GM23338 (cell line): ENCODE data around the gene PLEKHH3.

Experiments used
- CREB1 ChIP-seq: fragments of 250-450 bp; sonication (Bioruptor Pico); IDR thresholded peaks from 2 replicates; pipeline ENCODE4 v1.5.0; 2020; ENCODE audit warnings: low read depth, mild to moderate bottlenecking, moderate library complexity
- EZH2 ChIP-seq: fragments of 200-600 bp; sonication (generic); IDR thresholded peaks from one replicate; pipeline ENCODE4 v1.8.0; 2017; ENCODE audit warnings: antibody characterized with exemption, mild to moderate bottlenecking, low read depth; ENCODE audit not compliant: unreplicated experiment
- JUNB ChIP-seq: IDR thresholded peaks from one replicate; pipeline ENCODE4 v1.6.1; 2016; ENCODE audit warnings: antibody characterized with exemption; ENCODE audit not compliant: unreplicated experiment
- REST ChIP-seq: IDR thresholded peaks from one replicate; pipeline ENCODE4 v1.6.1; 2018; ENCODE audit warnings: antibody characterized with exemption; ENCODE audit not compliant: unreplicated experiment
- STAT1 ChIP-seq: IDR thresholded peaks from one replicate; pipeline ENCODE4 v1.6.1; 2016; ENCODE audit warnings: antibody characterized with exemption; ENCODE audit not compliant: unreplicated experiment
- TF ChIP-seq, protein P1 (sequence below), 2 experiments: fragments of 200-600 bp in 1 of 2; sonication (generic) in 1 of 2; conservative IDR thresholded peaks; 2 replicates each; pipeline versions ENCODE4 v1.5.1 to v1.6.1; 2016 to 2017; ENCODE audit warnings: antibody characterized with exemption in 2 of 2, low read depth in 2 of 2, mild to moderate bottlenecking in 2 of 2, moderate library complexity in 1 of 2

DNA sequence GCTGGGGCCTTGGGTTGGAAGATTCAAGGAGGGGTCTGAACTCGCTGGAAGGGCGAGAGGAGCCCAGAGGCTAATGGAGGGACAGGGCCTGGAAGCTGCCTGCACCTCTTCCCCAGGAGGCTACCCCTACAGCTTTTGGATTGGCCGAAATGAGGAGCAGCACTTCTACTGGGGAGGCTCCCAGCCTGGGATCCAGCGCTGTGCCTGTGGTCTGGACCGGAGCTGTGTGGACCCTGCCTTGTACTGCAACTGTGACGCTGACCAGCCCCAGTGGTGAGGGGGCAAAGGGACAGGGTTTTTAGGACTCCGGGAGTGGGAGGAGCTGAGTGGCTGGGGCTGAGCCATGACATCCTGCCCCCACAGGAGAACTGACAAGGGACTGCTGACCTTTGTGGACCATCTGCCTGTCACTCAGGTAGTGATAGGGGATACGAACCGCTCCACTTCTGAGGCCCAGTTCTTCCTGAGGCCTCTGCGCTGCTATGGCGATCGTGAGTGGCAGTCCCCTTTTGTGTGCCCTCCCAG is 14.3 kb upstream of the PLEKHH3 start:
- TF ChIP-seq, protein P1, sequence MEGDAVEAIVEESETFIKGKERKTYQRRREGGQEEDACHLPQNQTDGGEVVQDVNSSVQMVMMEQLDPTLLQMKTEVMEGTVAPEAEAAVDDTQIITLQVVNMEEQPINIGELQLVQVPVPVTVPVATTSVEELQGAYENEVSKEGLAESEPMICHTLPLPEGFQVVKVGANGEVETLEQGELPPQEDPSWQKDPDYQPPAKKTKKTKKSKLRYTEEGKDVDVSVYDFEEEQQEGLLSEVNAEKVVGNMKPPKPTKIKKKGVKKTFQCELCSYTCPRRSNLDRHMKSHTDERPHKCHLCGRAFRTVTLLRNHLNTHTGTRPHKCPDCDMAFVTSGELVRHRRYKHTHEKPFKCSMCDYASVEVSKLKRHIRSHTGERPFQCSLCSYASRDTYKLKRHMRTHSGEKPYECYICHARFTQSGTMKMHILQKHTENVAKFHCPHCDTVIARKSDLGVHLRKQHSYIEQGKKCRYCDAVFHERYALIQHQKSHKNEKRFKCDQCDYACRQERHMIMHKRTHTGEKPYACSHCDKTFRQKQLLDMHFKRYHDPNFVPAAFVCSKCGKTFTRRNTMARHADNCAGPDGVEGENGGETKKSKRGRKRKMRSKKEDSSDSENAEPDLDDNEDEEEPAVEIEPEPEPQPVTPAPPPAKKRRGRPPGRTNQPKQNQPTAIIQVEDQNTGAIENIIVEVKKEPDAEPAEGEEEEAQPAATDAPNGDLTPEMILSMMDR (conservative IDR thresholded peaks at IDR 0.05; ENCODE audit: low read depth in 2 of 2): no peak
- no peak for TF ChIP-seq JUNB
- no peak for TF ChIP-seq STAT1
- no peak for TF ChIP-seq REST
- TF ChIP-seq CREB1: no peak
- no peak for TF ChIP-seq EZH2
